Transverse colon (tissue), 4 donors: Measurements from ENCODE around the gene CCNY. TPM values are rescaled to one million over a fixed set of nuclear protein-coding genes. Genes with fewer than 3 reads are reported as not detected.
"Not testable (repeated sequence)": the region's sequence is repeated elsewhere in the genome, so short reads cannot be mapped to it uniquely, and the experiment has no call there.

ENCODE experiments used
- DNase-seq: peaks from one replicate; pipeline ENCODE4 v3.0.0-alpha.2; 2019
- H3K27ac ChIP-seq, 4 donors: fragments of 200-600 bp; sonication (generic); 2 replicates each; pipeline ENCODE4 v1.5.1; 2016 to 2018; ENCODE audit warnings: inconsistent platforms in 4 of 4
- H3K27me3 ChIP-seq: fragments of 200-600 bp; sonication (generic); 2 replicates; pipeline ENCODE4 v1.5.1; 2017; ENCODE audit warnings: inconsistent platforms
- H3K36me3 ChIP-seq, 4 donors: fragments of 200-600 bp; sonication (generic); 2 replicates each; pipeline ENCODE4 v1.5.1; 2017 to 2019; ENCODE audit warnings: inconsistent platforms in 4 of 4
- H3K4me1 ChIP-seq, 4 donors: fragments of 200-600 bp; sonication (generic); 2 replicates each; pipeline ENCODE4 v1.5.1; 2017 to 2020; ENCODE audit warnings: inconsistent platforms in 4 of 4
- H3K4me3 ChIP-seq, 4 donors: fragments of 200-600 bp; sonication (generic); 1 replicate in 1 of 4; 2 replicates in 3 of 4; pipeline versions ENCODE4 v1.5.1 to v1.6.1; 2017 to 2019; ENCODE audit warnings: inconsistent platforms in 4 of 4
- H3K9me3 ChIP-seq, 2 donors: fragments of 200-600 bp; sonication (generic); 2 replicates each; pipeline ENCODE4 v1.5.1; 2017 to 2019; ENCODE audit warnings: inconsistent platforms in 2 of 2
- CTCF ChIP-seq, 5 experiments: fragments of 200-600 bp in 3 of 5; fragments of 450-650 bp in 2 of 5; sonication (generic) in 3 of 5; IDR thresholded peaks; 1 replicate in 2 of 5; 2 replicates in 3 of 5; pipeline ENCODE4 v1.5.1; 2016 to 2017; ENCODE audit warnings: antibody characterized with exemption in 5 of 5, inconsistent platforms in 3 of 5, mild to moderate bottlenecking in 2 of 5, moderate library complexity in 1 of 5
- EP300 ChIP-seq: sonication (generic); formaldehyde crosslinking; IDR thresholded peaks from one replicate; pipeline ENCODE4 v1.6.1; 2017; ENCODE audit warnings: antibody characterized with exemption, low read depth
- POLR2A ChIP-seq: fragments of 450-650 bp; IDR thresholded peaks from one replicate; pipeline ENCODE4 v1.6.1; 2016; ENCODE audit warnings: antibody characterized with exemption, mild to moderate bottlenecking, moderate library complexity
- POLR2AphosphoS5 ChIP-seq, 3 donors: sonication (generic); formaldehyde crosslinking; IDR thresholded peaks; one replicate each; pipeline ENCODE4 v1.6.1; 2016; ENCODE audit warnings: antibody characterized with exemption in 3 of 3
- WGBS, 2 donors: methylation state at CpG; one replicate each; pipeline ENCODE4 v1.1.5; 2018; ENCODE audit warnings: low coverage in 1 of 2; 5-methylcytosine and 5-hydroxymethylcytosine counted together
- in situ Hi-C, 4 donors: fragments of 200-750 bp; cut with MboI; loops; one replicate each; pipeline versions ENCODE4 v1.15.0 to v1.15.1; 2017; ENCODE audit warnings: low sequenced_read_pairs in 3 of 4, low pct_ligation_motif_present in 1 of 4, low pct_unique_long_range_greater_than_20kb in 1 of 4
- intact Hi-C: fragments of 100-400 bp; cut with DNase I; formaldehyde crosslinking; loops from one replicate; pipeline ENCODE4 v1.15.1; 2023; ENCODE audit warnings: low total_unique reads
- total RNA-seq, 4 donors: library from RNA; depleted of rRNA; stranded (reverse); fragments of >200 nt; gene quantifications; one replicate each; pipeline ENCODE4 v1.1.0, GENCODE V29; 2016

Gene CCNY
- total RNA-seq, 4 donors from 2014 or later: 19.5 to 53.9 (median 41.4) TPM

- intact Hi-C loops (no loop called here), in situ Hi-C loops (no loop called here)
- Histone ChIP-seq H3K36me3 (no peaks in the 10 kb centered on the region), H3K27ac (no peak overlapping the region), H3K9me3 (no peaks in the 10 kb centered on the region), H3K27me3 (no peaks in the 10 kb centered on the region), H3K4me3 (no peak overlapping the region), H3K4me1 (peaks cover 0 to 33% (median 18%) of the 10 kb centered on the region in 4 donors)
- 84% methylated on average over 6 of the region's 6 CpGs; no CpG with 5 or more reads in 1 of the 2 donors for WGBS, 2 donors
- DNase-seq: no peak
- no peak for TF ChIP-seq CTCF (IDR thresholded peaks at IDR 0.05)
- no peak for TF ChIP-seq POLR2AphosphoS5 (IDR thresholded peaks at IDR 0.05)
- TF ChIP-seq EP300: no peak
- no peak for TF ChIP-seq POLR2A
Measured at GRCh38 chr10:35399414-35400009, 63.2 kb downstream of the CCNY start.

- no peaks in the 10 kb centered on the region for H3K9me3 ChIP-seq
- peaks cover 0 to 30% (median 18%) of the 10 kb centered on the region in 4 donors for H3K4me1 ChIP-seq
- in situ Hi-C loops (no loop called here), intact Hi-C loops (no loop called here)
- 88 to 89% methylated on average over 5 to 8 of the region's 8 CpGs for WGBS, 2 donors
- TF ChIP-seq CTCF (IDR thresholded peaks at IDR 0.05) (no peak), POLR2A (no peak), EP300 (no peak), POLR2AphosphoS5 (IDR thresholded peaks at IDR 0.05) (no peak)
- H3K27ac ChIP-seq: no peak overlapping the region
- H3K27me3 ChIP-seq: no peaks in the 10 kb centered on the region
- no peak overlapping the region for H3K4me3 ChIP-seq
- no peak for DNase-seq
- no peaks in the 10 kb centered on the region for H3K36me3 ChIP-seq
Measured at GRCh38 chr10:35400595-35401268, 64.4 kb downstream of the CCNY start.

- H3K9me3 ChIP-seq, H3K27me3 ChIP-seq, in situ Hi-C loops, H3K4me3 ChIP-seq, H3K36me3 ChIP-seq, DNase-seq: not testable (repeated sequence)
- intact Hi-C loops: loop anchor here (1.0 kb wide), 1 partner anchor 62 kb away; no protein-coding TSS in a partner anchor
- H3K27ac ChIP-seq: peak overlapping the region in 1 of 4 donors; percentile 22
- peaks cover 0 to 27% (median 10%) of the 10 kb centered on the region in 4 donors for H3K4me1 ChIP-seq
- 93 to 98% methylated on average over 5 of the region's 5 CpGs for WGBS, 2 donors
Measured at GRCh38 chr10:35403491-35403890, 67.2 kb downstream of the CCNY start.

- H3K4me3 ChIP-seq, in situ Hi-C loops, intact Hi-C loops, DNase-seq, H3K36me3 ChIP-seq, H3K9me3 ChIP-seq, H3K27me3 ChIP-seq: not testable (repeated sequence)
- WGBS, 2 donors: 68 to 88% methylated on average over 2 of the region's 2 CpGs
- Histone ChIP-seq H3K27ac (peak overlapping the region in 1 of 4 donors; percentile 28), H3K4me1 (peaks cover 0 to 29% (median 12%) of the 10 kb centered on the region in 4 donors)
Measured at GRCh38 chr10:35404077-35404476, 67.8 kb downstream of the CCNY start.

GRCh38 chr10:35406003-35406630 is 69.8 kb downstream of the CCNY start:
- H3K36me3 ChIP-seq, H3K27me3 ChIP-seq, DNase-seq, in situ Hi-C loops, H3K4me3 ChIP-seq, intact Hi-C loops, H3K9me3 ChIP-seq, H3K27ac ChIP-seq: not testable (repeated sequence)
- H3K4me1 ChIP-seq: peaks cover 8 to 27% (median 9%) of the 10 kb centered on the region in 4 donors
- 100% methylated on average over 1 of the region's 5 CpGs for WGBS, 2 donors

- H3K9me3 ChIP-seq, H3K27me3 ChIP-seq, in situ Hi-C loops, H3K27ac ChIP-seq, DNase-seq, H3K4me3 ChIP-seq, intact Hi-C loops, H3K36me3 ChIP-seq: not testable (repeated sequence)
- WGBS, 2 donors: 94% methylated on average over 9 to 12 of the region's 12 CpGs
- H3K4me1 ChIP-seq: peaks cover 8 to 35% (median 14%) of the 10 kb centered on the region in 4 donors
Measured at GRCh38 chr10:35407696-35408095, 71.4 kb downstream of the CCNY start.
